Left ventricle myocardium superior (tissue), 1 donor: ENCODE measurements around the gene PACSIN2. TPM values are rescaled to one million over a fixed set of nuclear protein-coding genes. Genes with fewer than 3 reads are reported as not detected.

Source experiments
- ATAC-seq: fragments of 200-7000 bp; cut with Tn5 transposase; one replicate; pipeline ENCODE4 v1.9.1; 2020; ENCODE audit warnings: mild to moderate bottlenecking, moderate library complexity
- DNase-seq: peaks from one replicate; pipeline ENCODE4 v3.0.0-alpha.2; 2020
- intact Hi-C: fragments of 100-400 bp; cut with micrococcal nuclease; formaldehyde crosslinking; loops from one replicate; pipeline ENCODE4 v1.11.0; 2022
- total RNA-seq: library from RNA; stranded (reverse); fragmentation: NEBNext Ultra II Directional; extraction: Animal tissue kit (Norgen Biotek cat#: 25700); gene quantifications from one replicate; pipeline ENCODE4 v1.2.1, GENCODE V29; 2021
- donor health status: DM: no; HTN: yes; CAD: no; lungs with severe emphysema.

Gene PACSIN2
- total RNA-seq, 1 donor from 2014 or later = 63.8 TPM

DNA sequence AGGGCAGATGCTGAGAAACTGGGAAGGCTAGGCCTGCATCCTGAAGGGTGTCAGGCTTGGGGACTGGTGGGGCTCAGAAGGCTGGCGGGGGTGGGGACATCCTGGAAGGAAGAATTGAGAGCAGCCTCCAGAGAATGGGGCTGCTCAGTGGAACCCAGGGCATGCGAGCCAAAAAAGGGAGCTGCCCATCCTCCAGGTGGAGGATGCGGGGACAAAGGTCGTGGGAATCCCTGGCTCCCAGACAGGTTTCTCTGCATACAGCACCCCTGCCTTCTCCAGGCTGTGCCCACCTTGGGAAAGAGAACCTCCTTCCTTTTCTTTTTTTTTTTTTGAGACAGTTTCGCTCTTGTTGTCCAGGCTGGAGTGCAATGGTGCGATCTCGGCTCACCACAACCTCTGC lies 117.0 kb downstream of the PACSIN2 start:
- intact Hi-C loops = no loop called here
- ATAC-seq (no peak), DNase-seq (no peak)

DNA sequence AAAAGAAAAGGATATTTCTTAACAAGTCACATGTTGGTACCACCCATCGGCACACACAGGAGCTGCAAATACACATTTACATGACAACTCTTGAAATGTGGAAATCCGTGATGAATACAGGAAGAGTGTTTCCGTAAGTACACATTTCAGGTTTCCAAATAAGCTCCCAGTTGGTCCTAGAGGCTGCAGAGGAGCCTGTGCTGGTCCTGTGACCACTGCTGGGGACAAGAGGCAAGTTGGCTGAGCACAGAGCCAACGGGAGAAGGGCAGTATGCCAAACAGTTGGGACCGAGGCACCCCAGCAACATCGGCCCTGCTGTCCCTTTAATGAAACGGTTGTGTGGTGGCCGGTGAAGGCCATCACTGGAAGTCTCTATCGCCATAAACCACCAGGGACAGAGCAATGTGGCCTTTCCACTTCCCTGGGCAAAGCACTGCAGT lies 119.4 kb downstream of the PACSIN2 start:
- DNase-seq (peak; percentile 51), ATAC-seq (peak; percentile 20)
- intact Hi-C loops = no loop called here

DNA sequence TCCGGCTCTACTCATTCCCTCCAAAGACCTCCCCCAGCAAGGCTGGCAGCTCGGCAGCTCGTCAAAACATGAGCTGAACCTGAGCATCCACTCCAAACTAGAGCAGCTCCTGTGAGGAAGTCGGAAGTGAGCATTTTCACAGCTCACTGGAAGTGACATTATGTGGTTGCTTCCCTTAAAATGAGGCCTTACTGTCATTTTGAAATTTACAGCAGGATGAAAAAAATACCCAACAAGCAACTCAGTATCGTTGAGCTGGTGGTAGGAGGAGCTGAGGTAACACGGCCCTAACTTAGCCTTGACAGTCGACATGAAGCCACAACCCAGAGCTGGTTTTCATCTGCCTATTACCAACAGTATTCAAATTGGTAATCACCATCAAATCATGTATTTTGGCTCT lies 119.9 kb downstream of the PACSIN2 start:
- no peak for ATAC-seq
- no peak for DNase-seq
- intact Hi-C loops = no loop called here

DNA sequence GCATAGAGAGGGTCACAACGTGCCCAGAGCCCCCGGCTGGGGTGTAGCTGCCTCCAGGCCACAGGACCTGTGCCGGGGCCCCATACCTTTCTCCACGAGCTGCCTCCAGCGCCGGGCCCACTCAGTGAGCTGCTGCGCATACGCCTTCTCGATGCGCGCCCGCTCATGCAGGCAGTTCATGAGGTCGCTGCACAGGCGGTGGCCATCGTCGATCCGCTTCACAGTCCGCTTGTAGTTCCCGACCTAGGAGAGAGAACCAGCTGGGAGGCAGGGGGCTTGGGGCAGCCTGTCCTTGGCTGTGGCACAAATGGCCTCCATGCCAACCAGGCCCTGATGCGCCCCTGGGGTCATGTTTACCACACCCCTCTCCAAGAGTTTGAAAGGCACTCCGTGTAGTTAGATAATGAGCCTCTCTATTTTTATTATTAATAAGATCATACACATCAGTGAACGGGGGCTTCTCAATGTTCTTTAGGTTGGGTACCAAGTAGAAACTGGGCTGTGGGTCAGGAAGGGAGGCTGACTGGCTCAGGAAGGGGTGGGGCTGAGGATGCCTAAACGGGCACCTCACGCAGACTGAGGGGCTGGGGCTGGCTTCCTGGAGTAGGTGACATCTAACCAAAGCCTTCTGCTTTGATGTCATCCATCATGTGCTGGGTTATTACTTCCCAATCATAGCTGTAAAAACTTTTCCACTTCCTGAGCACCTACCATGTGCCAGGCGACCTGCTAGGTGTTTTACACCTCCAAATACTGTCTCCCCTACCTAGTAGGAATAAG lies 121.4 kb downstream of the PACSIN2 start:
- no peak for ATAC-seq
- DNase-seq = no peak
- intact Hi-C loops = no loop called here

DNA sequence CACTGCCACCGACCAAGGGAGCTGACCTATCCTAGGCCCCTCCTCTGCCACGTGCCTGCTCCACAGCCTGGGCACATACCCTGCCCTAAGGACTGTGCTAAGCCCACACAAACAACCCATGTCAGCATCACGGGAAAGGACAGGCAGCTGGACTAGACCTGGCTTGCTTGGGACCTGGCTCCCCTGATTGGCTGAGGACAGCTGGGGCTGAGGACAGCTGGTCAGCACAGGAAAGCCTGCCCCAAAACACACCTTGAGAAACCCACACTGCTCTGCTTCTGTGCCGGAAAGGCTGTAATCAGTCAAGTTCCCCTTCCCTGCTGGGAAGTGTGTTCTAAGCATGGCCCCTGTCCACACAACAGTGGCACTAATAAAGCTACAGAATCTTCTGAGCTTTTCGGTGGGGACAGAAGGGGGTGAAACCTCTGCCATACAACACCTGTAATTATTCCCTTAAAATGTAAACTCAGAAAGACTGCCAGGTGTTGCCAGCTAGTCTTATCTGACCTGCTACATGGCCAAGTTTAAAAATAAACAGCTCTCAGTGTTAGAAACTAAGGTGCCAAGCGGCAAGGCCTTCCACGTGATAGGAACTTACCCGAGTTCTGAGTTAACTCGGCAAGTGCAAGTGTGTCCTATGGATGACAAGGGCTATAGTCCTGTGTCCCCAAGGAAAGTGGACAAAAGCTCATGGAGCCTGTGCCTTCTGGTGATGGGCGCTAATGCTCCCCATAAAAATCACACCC lies 122.2 kb downstream of the PACSIN2 start:
- DNase-seq (peak; percentile 51), ATAC-seq (peak; percentile 75)
- intact Hi-C loops = no loop called here

DNA sequence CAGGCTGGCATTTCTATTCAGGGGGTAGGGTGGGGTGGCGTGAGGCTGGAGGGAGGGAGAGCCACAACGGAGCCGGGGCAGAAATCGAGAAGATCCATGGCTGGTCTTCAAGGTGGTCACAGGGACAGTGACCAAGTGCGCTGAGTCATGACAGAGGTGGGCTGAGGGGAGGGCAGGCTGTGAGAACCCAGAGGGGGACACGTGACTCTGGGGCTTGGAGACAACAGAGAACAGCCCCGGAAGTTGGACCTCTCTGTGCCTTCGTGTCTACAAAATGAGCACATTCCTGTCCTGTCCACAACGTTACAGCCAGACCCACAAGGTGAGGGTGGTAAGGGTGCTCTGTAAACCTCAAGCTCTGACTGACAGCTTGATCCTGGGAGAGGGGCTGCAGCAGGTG lies 122.8 kb downstream of the PACSIN2 start:
- peak; percentile 13 for ATAC-seq
- intact Hi-C loops = no loop called here
- no peak for DNase-seq

DNA sequence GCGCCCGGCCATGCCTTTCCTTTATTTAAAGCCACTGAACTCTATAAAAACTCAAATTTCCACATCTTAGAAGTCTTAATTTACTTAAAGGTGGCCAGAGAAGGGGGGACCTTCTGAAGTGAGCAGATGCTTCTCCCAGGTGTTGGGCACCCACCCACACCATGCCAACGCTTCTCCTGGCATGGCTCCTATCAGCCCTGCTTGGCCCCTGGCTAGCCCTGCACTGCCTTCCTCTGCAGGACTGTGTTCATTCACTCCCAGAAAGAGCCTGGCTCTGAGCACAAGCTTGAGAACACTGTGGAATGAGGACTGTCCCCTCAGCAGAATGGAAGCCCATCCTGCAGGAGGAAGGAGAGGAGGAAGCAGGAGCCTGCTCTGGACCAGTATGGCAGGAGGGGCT lies 123.3 kb downstream of the PACSIN2 start:
- peak; percentile 14 for ATAC-seq

DNA sequence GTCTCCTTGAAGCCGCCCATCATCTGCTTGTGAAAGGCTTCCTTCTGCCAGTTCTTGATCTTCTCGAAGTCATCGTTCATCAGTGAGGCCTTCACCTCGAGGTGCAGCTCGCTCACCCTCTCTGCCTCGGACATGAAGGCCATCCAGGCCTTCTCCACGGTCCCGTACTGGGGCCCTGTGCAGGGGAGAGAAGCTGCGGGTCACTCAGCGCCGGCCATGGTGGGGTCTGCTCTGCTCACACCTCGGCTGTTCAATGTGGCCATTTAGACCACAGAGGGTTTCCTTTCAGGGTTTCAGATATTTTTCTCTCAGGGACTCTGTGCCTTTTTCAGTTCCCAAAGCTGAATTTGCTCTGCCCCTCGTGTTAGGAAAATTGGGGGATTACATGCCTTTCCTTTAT lies 123.9 kb downstream of the PACSIN2 start:
- intact Hi-C loops = no loop called here
- ATAC-seq = no peak
- DNase-seq = no peak

More for the DNA sequence above, 123.3 kb downstream of the PACSIN2 start:
- intact Hi-C loops = no loop called here
- no peak for DNase-seq

DNA sequence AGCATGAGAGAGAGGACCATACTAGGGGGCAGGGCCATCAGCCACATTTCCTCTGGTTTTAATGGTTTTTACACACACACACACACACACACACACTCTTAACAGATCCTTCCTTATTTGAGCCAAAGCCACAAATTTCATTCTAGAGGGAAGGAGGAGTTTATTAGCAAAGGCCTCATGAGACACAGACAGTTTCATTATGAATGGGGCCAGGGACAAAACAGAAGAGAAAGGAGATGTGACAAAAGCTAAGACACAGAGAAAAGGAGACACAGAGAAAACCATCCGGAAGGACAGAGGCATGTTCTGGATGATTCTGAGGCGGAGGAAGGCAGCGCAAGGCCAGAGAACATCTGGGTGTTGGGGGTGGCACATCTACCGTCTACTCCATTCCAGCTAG lies 125.6 kb downstream of the PACSIN2 start:
- intact Hi-C loops = no loop called here
- DNase-seq = no peak
- no peak for ATAC-seq

DNA sequence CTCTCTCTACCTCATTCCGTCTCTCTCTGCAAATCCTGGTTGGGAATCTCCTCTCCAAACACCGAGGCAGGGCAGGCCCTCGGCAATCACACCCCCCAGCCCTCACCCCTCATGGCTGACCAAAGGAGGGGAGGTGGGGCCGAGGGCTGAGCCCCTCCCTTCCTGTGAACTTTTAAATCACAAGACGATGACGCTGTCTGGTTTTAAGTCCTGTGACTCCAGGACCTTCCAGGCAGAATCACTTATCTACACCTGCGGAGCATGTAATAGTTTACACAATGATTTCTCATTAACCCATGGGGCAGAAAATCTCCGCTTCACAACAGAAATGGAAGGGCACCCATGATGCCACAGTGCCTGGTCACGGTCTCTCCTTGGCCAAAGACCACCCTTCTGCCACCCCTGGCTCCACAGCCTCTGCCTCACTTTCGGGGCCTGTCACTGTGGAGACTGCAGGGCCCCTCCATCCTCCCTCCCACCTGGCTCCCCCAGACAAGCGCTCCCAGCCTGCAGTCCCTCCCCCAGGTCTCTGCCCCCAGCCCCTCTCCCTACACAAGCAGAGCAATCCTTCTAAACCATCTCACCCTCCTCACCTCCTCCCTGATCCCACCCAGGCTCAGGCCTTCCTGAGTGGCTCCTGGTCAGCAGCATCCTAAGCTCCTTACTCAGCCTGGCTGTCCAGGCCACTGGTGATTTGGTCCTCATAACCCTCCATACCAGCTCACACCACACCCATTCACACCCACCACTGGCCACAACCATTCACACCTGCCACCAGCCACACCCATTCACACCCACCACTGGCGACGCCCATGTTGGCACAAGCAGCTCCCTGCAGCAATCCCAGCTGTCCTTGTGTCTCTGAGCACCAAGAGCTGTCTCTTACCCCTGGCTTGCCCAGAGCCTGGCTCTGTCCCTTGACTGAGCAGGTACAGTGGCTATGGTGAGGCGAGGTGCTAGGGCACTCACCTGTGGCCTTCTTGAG lies 127.1 kb downstream of the PACSIN2 start:
- DNase-seq = no peak
- intact Hi-C loops = no loop called here
- ATAC-seq = no peak

DNA sequence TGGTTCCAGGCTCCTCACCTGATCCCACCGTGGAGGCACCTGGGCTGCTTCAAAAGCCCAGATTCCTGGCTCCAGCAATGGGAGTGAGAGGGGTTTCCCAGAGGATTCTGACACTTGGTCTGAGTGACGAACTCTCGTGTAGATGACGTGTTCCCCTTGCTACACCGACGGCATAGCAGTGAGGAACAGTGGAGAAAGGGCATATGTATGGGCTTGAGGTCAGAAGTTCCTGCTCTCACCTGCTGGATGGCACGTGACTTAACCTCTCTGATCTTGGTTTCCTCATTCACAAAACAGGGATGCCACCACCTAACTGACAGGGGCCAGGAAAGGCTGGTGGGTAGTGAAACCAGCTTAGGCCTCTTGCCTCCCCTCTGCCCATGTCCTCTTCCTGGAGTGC lies 127.8 kb downstream of the PACSIN2 start:
- DNase-seq (no peak), ATAC-seq (no peak)
- intact Hi-C loops = no loop called here

DNA sequence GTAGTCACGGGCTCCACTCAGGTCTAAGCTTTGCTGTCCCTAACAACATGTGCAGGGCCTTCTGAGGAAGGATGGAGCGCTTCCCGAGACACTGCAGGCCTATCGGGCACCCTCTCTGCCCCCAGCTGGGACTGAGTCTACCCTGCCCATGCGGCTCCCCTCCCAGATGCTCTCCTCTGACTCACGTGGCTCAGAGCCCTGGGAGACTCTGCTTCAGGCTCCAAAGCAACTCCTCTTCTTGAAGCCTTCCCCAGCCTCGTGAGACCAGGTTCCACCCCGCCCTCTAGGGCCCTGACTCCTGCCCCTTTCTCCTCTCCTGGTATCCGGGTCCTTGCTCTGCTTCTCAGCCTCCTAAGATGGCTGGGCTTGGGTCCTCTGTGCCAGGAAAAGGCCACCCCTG lies 129.5 kb downstream of the PACSIN2 start:
- ATAC-seq (peak; percentile 19), DNase-seq (no peak)
- intact Hi-C loops = no loop called here

DNA sequence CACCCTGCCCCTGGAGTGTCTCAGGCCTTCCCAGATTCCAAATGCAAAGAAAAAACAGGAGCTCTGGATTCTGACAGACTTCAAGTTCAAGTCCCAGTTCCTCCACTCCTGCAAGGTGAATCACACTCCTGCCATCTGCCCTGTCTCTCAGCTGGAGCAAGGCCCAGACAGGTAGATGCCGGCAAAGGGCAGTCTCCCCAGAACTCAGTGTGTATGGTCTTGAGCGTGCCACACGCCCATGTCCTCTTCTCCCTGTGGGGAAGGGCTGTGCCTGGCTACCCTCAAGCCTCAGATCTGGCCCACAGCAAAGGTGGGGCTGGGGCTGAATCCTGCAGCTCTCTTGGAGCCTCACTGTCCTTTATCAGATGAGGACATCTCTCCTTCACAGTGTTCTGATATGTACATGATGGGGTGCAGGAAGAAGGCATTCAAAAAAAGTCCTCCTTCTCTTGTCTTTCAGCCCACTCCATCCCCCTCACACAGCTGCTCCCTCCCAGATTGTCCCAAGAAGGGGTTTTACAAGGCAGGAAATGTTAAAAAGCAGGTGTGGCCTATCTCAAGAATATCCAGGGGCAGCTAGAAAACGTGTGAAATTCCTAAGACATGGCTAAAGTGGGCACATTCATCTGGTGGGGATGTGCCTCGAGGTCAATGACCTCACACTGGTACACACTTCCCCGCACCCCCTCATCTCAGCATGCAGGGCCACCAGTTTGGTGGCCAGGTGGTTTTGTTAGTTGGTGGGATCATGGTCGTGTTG lies 130.2 kb downstream of the PACSIN2 start:
- ATAC-seq (no peak), DNase-seq (no peak)
- intact Hi-C loops = no loop called here

DNA sequence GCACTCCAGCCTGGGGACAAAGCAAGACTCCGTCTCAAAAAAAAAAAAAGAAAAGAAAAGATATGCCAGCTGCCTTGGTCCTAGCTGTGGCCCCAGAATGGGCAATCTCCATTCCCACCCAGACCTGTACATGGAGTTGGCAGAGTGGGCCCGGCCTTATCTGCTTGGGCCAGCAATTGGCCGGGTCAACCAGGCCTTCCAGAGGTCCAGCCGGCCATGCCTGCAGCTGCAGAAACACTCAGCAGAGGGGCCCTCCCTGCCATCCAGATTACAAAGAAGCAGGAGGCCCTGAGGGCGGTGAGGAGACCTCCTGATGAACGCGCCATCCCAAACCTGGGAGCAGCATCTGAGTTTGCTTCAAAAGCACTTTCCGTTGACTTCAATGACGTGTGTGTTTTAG lies 131.0 kb downstream of the PACSIN2 start:
- DNase-seq (no peak), ATAC-seq (no peak)
- intact Hi-C loops = no loop called here

DNA sequence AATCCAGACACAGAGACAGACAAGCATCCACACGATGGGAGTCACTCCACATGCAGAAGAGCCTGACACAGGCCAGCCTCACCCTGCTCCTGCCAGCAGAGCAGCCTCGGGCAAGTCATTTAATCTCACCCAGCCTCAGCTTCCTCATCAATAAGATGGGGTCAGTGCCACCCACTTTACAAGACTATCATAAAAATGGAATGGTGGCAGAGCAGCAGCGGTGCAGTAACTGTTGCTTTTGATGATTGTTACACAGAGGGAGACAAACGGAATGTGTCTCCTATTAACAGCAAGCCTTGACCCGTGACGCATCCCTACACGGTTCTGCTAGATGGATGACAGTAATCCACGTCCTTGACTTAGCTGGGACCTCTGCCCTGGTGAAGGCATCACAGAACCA lies 131.8 kb downstream of the PACSIN2 start:
- ATAC-seq = no peak

DNA sequence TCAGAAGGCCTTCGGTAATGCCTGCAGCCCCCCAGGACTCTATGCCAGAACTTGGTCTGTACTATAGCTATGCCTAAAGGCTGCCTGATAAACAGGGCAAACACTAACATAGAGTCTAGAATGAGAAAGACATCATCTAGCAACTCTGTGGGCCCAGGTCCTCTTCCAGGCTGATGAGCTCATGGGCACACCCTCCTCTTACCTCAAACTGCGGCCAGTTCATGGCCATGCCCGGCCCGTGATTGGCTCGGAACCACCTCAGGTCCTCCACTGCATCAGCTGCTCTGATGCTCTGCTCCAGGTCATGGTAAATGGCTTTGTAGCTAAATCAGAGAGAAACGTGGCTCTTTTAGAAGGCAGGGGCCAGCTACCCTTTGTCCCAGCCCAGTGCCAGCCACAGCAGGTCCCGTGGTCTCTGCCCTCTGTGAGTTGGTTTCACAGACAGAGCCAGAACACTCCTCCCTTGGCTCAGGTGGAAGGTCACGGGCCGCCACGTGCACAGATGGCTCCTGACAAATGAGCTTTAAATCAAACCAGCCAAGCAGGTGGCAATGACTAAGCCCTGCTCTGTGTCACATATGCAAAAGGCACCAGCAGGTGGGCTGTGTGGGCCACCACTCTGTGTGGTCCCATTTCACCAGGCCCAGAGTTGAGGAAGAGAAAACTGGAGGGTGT lies 132.8 kb downstream of the PACSIN2 start:
- DNase-seq (peak; percentile 63), ATAC-seq (peak; percentile 60)
- intact Hi-C loops = no loop called here

More for the DNA sequence above, 131.8 kb downstream of the PACSIN2 start:
- intact Hi-C loops = no loop called here
- no peak for DNase-seq

DNA sequence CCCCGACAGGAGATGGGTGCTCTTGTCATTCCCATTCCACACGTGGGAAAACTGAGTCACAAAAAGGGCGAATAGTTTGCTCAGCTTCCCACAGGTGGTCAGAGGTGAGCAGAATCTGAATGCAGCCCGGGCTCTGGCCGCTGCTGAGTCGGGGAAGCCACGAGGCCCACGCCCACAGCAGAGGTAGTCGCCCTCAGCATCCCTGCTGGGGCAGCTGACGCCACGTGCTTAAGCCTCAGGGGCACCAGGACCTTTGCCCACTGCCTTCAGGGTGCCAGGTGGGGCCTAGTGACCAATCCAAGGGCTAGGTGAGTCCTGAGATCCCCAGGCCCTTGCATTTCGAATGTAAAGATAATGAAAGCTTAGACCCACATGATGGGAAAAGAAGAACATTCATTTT lies 133.7 kb downstream of the PACSIN2 start:
- intact Hi-C loops = no loop called here
- ATAC-seq = no peak
- no peak for DNase-seq

DNA sequence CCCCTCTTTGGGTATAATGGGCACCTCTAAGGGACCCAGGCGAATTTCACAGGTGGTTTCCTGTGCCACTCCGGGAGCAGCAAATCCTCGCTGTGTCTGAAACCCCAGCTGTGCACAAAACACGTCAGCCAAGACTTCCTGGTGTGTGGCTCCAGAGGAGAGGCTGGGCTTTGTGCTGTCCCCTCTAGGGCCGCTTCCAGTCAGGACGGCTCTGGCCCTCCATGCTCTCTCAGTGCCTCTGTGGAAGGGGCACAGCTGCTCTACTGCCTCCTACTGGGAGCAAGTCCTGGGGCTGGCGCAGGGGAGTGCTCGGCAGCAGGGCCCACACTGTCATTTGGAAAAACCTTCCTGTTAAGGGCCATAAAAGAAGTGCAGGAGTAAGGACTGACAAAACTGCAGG lies 134.1 kb downstream of the PACSIN2 start:
- DNase-seq (no peak), ATAC-seq (no peak)
- intact Hi-C loops = no loop called here
